ENCODE measurements around the gene RASAL3.

GRCh38 chr19:15427350-15427700 is 37.0 kb downstream of the RASAL3 start:
- TF ChIP-seq, protein P1, sequence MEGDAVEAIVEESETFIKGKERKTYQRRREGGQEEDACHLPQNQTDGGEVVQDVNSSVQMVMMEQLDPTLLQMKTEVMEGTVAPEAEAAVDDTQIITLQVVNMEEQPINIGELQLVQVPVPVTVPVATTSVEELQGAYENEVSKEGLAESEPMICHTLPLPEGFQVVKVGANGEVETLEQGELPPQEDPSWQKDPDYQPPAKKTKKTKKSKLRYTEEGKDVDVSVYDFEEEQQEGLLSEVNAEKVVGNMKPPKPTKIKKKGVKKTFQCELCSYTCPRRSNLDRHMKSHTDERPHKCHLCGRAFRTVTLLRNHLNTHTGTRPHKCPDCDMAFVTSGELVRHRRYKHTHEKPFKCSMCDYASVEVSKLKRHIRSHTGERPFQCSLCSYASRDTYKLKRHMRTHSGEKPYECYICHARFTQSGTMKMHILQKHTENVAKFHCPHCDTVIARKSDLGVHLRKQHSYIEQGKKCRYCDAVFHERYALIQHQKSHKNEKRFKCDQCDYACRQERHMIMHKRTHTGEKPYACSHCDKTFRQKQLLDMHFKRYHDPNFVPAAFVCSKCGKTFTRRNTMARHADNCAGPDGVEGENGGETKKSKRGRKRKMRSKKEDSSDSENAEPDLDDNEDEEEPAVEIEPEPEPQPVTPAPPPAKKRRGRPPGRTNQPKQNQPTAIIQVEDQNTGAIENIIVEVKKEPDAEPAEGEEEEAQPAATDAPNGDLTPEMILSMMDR (IDR thresholded peaks at IDR 0.05; ENCODE audit: low read depth, low read length) = no peak
- no peak for TF ChIP-seq EZH2phosphoT487 (IDR thresholded peaks at IDR 0.05; ENCODE audit: low read depth)
